NCI-H187 (cell line): Measurements from ENCODE around the gene PRUNE1.

Source experiments
- DNase-seq, 2 experiments: peaks; one replicate each; lab custom pipeline; 2025; lab: John Stamatoyannopoulos, UW

The PRUNE1 gene, protein sequence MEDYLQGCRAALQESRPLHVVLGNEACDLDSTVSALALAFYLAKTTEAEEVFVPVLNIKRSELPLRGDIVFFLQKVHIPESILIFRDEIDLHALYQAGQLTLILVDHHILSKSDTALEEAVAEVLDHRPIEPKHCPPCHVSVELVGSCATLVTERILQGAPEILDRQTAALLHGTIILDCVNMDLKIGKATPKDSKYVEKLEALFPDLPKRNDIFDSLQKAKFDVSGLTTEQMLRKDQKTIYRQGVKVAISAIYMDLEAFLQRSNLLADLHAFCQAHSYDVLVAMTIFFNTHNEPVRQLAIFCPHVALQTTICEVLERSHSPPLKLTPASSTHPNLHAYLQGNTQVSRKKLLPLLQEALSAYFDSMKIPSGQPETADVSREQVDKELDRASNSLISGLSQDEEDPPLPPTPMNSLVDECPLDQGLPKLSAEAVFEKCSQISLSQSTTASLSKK

DNA sequence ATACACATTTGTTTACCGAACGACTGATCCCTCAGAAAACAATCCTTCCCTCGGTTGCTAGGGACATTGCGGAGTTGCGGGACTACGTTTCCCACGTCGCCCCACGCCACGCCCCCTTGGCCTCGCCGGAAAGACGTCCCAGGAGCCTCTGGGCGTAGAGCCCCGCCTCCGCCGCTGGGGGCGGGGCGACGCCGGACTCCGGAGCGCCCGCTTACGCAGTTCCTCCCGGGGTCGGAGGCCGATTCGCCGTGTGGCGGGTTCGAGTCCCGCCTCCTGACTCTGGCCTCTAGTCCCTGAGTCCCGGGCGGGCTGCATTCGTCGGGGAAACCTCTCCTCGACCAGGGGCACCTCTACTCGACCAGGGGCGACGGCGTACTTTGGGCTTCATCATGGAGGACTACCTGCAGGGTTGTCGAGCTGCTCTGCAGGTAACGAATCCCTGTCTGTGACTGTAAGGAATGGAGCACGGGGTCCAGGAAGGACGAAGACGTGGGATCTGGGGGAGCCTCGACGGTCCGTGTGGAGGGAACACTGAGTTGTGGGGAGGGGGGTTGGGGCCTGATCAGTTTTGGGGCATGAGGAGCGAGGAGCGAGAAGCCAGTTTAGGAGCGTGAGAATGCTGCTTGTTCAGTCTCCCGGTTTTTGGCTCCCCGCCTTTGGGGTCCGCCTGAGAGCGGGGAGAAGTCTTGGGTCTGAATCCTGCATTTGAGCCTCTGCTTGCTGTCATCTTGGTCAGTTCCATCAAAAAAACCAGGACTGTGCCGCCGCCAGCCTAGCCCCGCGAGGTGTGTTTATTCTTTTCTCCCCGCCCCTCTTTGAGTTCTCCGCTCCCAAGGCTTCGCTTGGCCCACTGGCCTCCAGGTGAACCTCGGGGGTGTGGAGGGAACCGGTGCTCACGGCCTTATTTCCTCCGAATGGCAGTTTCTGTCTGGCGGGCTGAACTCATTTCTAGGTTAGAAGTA lies at the start of gene PRUNE1:
TSS of gene PRUNE1 (plus strand) at position 206 of the 962 bp plus-strand sequence. CDS start at position 390, 184 bp downstream.
- peak; percentile 98 to 99 for DNase-seq

DNA sequence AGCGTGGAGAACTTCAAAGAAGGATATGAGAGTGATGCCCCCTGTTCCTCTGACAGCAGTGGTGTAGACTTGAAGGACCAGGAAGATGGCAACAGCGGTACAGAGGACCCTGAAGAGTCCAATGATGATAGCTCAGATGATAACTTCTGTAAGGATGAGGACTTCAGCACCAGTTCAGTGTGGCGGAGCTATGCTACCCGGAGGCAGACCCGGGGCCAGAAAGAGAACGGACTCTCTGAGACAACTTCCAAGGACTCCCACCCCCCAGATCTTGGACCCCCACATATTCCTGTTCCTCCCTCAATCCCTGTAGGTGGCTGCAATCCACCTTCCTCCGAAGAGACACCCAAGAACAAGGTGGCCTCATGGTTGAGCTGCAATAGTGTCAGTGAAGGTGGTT lies 47.6 kb upstream of the PRUNE1 start:
- DNase-seq = no peak

DNA sequence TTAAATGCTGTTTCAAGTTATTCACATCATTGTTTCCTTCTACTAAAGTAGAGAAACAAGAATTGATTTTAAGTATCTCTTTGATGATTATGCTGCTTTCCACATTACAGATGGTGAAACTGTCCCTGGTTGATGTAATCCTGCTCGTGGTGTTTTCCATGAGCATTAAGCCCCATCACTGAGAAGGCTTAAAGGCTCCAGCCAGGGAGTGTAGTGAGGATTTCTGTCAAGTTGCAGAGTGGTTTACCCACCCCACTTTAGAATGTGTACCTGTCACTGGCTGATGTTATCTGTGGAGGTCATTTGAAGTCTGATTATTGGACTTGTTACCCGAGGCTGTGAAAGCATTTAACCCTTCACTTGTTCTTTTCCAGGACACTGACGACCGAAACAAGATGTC lies 46.5 kb upstream of the PRUNE1 start:
- DNase-seq = no peak

DNA sequence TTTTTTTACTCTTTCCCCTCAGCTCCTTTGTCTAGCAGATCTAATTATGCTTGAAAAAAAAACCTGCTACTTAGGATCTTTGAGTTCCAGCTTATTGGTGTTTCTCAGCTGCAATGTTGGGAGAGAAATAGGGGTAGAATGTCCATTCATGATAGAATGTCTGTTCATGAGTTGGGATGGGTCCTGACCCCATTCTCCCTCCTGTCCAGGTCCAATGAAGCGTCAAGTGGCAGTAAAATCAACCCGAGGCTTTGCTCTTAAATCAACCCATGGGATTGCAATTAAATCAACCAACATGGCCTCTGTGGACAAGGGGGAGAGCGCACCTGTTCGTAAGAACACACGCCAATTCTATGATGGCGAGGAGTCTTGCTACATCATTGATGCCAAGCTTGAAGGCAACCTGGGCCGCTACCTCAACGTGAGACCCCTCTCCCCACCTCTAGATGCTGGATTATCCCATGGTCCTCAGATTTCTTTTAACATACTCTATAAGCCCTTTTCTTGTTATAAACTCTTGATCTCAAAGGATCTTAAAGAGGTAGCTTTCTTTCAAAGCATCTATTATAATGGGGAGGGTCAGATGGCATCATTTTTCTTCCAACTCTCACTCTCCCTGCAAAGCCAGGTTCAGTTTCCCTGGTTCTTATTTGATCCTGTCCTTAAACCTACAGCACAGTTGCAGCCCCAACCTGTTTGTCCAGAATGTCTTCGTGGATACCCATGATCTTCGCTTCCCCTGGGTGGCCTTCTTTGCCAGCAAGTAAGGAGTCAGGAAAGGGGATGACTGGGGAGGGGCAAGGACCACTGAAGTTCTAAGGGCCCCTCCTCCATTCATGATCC lies 44.7 kb upstream of the PRUNE1 start:
- DNase-seq = no peak

DNA sequence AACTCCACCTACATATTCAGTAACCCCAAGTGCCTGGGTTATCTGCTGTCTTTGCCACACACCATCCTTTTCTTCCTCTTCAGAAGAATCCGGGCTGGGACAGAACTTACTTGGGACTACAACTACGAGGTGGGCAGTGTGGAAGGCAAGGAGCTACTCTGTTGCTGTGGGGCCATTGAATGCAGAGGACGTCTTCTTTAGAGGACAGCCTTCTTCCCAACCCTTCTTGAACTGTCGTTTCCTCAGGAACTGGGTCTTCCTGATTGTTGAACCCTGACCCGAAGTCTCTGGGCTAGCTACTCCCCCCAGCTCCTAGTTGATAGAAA lies 44.1 kb upstream of the PRUNE1 start:
- no peak for DNase-seq

DNA sequence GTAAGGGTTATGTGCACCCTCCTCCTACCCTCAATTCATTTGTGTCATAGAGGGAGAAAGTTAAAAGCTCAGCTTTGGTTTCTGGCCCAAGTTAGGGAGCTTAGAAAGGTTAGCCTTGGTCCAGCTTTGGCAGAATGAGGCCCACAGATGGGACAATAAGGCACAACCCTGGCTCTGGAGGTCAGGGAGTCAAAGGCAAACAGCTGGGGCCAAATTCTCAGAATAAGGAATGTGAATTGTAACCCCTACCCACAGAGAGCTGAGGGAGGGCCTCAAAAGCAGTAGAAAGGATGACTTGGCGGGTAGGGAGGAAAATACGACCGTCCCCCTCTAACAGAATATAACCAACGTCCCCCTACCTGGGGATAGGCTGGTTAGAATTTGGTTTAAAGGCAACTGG lies 42.6 kb upstream of the PRUNE1 start:
- DNase-seq = no peak

DNA sequence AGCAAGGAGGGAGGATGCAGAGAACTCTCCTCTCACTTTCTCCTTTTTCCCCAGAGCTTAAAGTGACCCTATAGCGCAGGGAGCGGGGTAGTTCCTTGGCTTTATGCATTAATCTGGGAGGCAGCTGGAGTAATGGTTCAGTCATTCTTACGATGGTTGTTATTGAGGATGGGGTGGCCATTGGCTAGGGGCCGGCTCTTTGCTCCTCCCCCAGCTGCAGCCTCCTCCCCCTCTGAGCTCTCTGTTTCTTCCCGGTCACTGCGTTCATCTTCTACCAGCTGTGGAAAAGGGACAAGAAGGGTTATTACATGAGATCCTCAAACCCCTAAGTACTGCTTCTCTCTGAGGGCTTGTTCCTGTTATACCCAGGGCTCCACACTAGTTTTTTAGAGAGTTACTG lies 42.2 kb upstream of the PRUNE1 start:
- DNase-seq = no peak

DNA sequence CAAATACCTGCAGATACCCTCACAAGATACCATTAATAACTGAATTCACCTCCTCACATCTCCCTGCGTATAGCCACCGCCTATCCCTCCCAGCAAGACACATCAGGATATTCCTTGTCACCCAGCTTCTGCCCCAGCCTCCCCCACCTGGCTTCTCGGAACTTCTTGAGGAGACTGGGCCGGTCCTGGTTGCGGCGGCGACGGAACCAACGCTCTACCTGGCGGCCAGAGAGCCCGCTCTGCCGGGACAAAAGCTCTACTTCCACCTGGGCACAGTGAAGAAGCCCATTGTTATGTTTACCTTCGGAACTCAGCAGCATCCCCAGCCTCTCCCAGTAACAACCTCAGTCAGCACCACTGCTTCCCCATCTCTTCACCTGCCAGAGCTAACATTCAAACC lies 40.3 kb upstream of the PRUNE1 start:
- DNase-seq = no peak

DNA sequence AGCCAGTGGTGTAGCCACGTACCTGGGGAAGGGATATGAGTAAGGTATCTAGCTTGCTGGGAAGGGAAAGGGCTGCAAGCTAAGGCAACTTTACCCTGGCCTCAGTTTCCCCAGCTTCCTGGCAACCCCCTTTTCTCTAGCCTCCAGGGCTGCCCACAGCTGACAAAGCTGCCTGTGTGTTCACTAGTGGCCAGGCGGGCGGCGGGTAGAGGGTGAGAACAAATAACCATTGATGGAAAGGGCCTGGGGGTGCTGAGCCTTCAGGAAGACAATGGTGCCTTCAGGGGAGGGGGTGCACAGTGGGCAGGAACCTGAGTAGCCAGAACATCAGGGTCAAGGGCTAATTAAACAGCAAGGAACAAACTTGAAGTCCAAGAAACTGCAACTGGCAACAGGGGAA lies 39.8 kb upstream of the PRUNE1 start:
- DNase-seq = no peak

DNA sequence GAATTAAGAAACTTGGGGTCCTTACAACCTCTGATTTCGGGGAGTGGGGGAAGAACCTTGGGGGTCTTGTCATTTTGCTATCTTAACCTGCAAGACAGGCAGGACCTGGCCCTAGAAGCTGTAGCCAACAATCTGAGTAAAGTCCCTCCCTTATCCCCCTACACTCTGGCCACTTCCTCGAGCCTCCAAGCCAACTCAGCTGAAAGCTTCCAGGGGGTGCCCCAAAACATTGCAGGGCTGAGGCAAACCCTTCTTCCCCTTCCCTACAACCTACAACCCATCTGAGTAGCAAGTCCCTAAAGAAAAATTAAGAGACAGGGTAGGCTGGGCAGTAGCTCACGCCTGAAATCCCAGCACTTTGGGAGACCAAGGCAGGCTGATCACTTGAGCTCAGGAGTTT lies 38.6 kb upstream of the PRUNE1 start:
- no peak for DNase-seq

DNA sequence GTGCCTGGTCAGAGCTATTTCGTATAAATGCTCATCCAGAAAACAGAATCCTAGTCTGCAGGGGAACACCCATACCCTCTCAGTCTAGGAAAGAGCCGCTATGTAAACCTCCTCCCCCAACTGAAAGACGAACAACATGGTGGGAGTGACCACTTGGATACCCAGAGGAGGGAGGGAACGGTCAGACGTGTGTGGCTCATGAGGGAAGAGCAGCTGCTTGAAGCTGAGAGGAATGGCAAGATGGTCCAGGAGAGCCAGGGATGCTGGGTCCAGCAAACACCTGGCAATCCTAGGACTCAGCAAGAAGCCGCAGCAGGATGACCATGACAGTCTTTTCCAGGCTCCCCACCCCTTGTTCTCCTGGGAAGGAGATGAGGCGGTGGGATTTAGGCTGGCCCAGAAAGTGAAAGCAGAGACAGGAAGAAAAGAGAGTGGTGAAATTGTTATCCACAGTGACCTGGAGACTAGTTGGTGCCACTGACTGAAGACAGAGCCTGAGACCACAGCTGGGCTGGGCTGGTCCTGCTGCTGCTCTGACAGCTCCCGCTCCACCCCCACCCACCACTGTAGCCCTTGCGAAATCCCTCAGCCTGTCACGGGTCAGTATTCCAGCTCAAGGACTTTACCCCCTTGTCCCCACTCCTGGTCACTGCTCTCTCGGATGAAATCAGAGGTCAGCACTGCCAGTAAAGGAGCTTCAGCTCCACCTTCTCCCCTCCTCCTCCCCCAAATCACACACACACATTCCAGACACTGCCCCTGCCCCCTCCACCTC lies 37.3 kb upstream of the PRUNE1 start:
- no peak for DNase-seq

DNA sequence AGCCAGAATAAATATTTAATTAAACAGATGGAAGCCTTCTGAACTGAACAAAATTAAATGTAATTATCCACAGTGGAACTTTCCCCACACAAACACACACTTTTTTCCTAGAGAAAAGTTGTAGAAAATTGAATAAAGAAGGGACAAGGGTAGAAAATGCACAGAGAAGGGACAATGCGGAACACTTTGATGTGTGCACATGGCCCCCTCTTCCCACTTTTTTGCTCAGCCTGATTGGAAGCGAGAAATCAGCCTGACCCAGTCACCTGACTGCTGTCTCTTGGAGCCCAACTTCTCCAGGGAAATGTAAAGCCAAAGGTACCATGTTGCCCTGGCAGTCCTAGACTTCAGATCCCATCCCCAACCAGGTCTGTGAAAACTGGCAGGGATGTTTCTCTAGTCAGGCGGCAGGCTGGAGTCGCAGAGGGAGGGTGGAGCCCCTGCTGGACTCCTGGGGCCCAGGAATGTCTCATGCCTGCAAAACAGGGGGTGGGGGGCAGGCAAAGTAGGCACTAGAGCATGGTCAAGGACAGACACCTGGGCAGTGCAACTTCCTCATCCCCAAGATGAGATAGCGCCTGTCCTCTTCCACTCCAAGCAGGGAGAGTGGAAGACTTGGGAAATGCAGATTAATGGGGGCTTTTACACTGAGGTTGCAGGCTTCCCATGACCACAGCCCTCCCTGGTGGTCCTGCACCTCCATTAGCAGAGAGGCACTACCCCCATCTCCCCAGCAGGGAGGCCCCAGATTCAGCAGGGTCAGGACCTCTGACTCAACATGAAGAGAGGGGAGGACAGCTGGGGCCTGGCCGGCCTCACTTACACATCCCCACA lies 36.4 kb upstream of the PRUNE1 start:
- no peak for DNase-seq

DNA sequence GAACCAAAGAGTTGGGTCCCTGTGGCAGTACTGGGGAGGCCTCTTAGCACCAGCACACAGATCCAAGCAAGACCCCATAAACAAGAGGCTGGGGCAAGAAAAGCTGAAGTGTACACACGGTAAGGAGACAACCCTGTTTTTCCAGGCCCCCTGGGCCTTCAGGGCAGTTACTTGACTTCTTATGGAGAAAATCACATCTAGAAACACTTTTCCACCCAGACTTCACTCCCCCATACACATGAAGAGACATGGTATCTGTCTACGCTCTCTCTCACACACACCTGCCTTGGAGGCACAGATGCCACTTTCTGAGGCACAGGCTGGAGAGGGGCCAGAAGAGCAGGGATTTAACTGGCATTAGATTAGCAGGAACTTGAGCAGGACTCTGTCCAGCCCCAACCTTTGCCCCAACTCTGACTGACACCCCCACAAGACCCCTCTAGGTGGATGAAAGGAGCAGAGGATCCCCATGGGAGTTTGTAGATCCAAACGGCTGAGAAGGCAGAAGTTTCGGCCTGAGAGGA lies 35.8 kb upstream of the PRUNE1 start:
- no peak for DNase-seq

DNA sequence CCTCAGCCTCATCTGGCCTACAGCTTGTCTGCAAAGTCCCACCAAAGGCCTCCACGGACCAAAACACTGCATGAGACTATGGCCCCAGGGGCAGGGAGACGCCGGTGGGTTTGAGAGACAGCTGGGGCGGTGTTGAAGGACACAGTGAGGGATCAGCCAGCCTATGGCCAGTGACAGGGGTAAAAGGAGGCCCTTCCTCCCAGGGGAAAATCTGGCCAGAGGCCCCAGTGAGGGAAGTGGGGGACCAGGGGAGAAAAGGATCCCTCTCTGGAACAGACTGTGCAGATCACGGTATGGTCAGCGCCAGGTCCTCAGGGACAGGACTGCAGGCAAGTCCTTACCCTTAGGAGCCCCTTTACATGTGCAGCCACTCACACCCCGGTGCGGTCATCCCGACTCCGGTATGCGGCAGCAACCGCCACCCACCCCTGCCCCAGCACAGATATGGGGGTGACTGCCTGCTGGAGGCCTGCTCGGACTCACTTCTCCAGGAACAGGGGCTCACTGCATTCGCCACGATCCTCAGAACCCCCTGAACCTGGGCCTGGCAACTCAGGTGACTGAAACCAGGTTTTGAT lies 34.9 kb upstream of the PRUNE1 start:
- no peak for DNase-seq

DNA sequence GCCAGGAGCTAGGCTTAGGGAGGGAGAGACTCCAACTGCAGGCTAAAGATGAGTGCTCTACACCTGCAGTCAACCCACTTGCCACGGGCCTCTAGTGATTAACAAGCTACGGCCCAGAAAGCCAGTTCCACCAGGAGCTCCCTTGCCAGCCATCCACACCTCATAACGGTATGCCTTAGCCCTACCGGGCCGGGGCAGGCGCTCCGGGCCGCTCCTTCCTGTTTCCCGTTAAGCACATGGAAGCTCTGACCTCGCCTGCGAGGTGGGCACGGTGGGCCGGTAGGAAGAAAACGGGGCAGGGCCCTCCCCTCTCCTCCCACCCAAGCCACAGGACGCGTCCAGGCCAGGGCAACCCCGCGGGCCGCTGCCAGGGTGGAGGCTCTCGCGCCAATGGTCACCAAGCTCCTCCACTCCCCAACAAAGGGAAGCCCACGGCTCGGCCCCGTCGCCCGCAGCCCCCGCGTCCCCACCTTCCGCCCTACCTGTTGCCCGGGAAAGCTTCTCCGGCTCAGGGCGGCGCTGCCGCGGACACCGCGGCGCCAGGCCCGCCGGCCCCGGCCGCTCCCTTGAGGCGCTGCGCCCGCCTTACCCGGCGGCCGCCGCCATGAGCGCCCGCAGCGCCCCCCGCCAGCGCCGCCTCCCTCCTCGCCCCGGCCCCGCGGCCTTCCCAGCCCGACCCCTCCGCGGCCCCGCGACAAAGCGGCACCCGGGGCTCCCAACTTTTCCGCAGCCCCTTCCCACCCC lies 34.2 kb upstream of the PRUNE1 start:
- no peak for DNase-seq

DNA sequence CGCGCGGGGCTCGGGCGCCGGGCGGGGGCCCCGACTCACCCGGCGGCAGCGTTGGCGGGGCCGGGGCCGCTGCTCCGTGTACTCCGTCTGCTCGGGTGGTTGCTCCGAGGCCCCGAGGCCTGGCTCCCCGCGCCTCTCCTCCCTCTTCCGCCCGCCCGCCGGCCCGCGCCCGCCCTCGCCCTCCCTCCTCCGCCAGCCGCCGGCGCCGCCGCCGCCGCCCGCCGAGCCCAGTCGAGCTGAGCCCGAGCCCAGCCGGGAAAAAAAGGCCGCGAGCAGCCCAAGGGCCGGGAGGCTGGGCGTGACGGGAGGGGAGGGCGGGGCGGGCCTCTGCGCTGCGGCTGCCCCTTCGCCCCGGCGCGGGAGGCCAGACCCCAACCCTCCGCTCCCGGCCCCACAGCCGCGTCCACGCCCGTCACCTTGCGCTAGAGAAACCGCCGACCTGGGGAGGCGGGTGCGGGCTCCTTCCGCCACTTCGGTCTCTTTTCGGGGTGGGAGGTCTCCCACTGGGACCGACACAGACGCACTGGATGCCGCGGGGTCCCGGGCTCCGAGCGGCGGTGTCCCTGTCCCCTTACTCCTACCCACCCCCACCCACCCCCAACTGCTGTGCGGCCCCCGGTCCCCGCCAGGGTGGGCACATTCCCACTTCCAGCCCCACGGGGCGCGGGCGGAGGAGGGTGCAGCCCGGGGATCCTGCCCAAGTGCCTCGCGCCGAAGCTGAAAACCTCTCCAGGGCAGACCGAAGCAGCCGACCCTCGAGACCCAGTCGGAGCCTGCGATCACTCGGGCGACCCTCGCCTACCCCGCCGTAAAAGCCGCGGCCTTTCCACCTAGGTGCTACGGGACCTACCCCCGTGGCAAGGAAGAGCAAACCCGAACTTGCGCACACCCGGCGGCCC lies 33.4 kb upstream of the PRUNE1 start, which contains the start of gene CERS2:
TSS of gene CERS2 (minus strand) at position 256 of the 899 bp plus-strand sequence. CDS start 5,745 bp downstream, outside the sequence.
- peak; percentile 74 to 77 for DNase-seq

DNA sequence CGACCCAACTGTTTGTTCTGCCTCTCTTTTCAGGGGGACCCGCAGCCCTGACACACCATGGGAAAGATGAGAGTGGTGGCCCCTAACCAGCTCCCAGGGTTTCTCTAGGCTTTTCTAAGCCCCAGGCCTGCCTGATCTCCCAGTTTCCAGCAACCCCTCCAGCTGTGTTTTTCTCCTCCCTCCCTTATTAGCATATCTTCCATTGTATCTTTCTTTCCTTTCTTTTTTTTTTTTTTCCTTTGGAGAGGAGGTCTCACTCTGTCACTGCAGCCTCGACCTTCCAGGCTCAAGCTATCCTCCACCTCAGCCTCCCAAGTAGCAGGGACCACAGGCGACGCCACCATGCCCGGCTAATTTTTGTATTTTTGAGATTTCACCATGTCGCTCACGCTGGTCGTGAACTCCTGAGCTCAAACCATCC lies 31.8 kb upstream of the PRUNE1 start:
- DNase-seq = no peak
